GDM1 (cell line): ENCODE results near the gene OTULIN.

Experiments used
- DNase-seq: peaks from one replicate; lab custom pipeline; 2025; lab: John Stamatoyannopoulos, UW

The OTULIN gene

GRCh38 chr5:14668181-14668591 is 3.7 kb downstream of the OTULIN start:
- DNase-seq: no peak

- no peak for DNase-seq
Measured at GRCh38 chr5:14669415-14669814, 4.9 kb downstream of the OTULIN start.

- DNase-seq: no peak
Measured at GRCh38 chr5:14669975-14670374, 5.5 kb downstream of the OTULIN start.

- no peak for DNase-seq
Measured at GRCh38 chr5:14671414-14671813, 6.9 kb downstream of the OTULIN start.

- no peak for DNase-seq
Measured at GRCh38 chr5:14672082-14672481, 7.6 kb downstream of the OTULIN start.

- no peak for DNase-seq
Measured at GRCh38 chr5:14672484-14673394, 8.2 kb downstream of the OTULIN start.

GRCh38 chr5:14673443-14673842 is 8.9 kb downstream of the OTULIN start:
- no peak for DNase-seq

GRCh38 chr5:14674983-14675854 is 10.7 kb downstream of the OTULIN start:
- DNase-seq: no peak

- peak; percentile 76 for DNase-seq
Measured at GRCh38 chr5:14675865-14676300, 11.4 kb downstream of the OTULIN start.

- DNase-seq: peak; percentile 63
Measured at GRCh38 chr5:14676320-14676719, 11.8 kb downstream of the OTULIN start.

GRCh38 chr5:14678773-14679334 is 14.3 kb downstream of the OTULIN start:
- no peak for DNase-seq

- DNase-seq: no peak
Measured at GRCh38 chr5:14679595-14679994, 15.1 kb downstream of the OTULIN start.

GRCh38 chr5:14681236-14681752 is 16.8 kb downstream of the OTULIN start:
- no peak for DNase-seq

GRCh38 chr5:14683906-14684455 is 19.5 kb downstream of the OTULIN start:
- no peak for DNase-seq

- no peak for DNase-seq
Measured at GRCh38 chr5:14684757-14685156, 20.2 kb downstream of the OTULIN start.

- peak; percentile 16 for DNase-seq
Measured at GRCh38 chr5:14685757-14686156, 21.2 kb downstream of the OTULIN start.

GRCh38 chr5:14686517-14686916 is 22.0 kb downstream of the OTULIN start:
- DNase-seq: no peak

GRCh38 chr5:14687023-14687665 is 22.6 kb downstream of the OTULIN start:
- DNase-seq: no peak

- no peak for DNase-seq
Measured at GRCh38 chr5:14693070-14693469, 28.6 kb downstream of the OTULIN start.

GRCh38 chr5:14695152-14695551 is 30.6 kb downstream of the OTULIN start:
- DNase-seq: no peak

GRCh38 chr5:14696057-14696456 is 31.5 kb downstream of the OTULIN start:
- no peak for DNase-seq
